A549 treated with GW870086 at 1 μM for 4 hours (cell line): Measurements from ENCODE around the gene ITSN2. TPM values are rescaled to one million over a fixed set of nuclear protein-coding genes. Genes with fewer than 3 reads are reported as not detected.

Source experiments
- total RNA-seq: library from RNA; stranded (reverse); fragments of 200-300 nt; extraction: Qiagen RNA extraction; gene quantifications from 5 replicates; pipeline ENCODE4 v1.2.3, GENCODE V29; 2022; ENCODE audit warnings: low read depth

The ITSN2 gene
- 14.8 to 23.8 TPM (median 19.7 TPM) in 5 replicates for total RNA-seq

DNA sequence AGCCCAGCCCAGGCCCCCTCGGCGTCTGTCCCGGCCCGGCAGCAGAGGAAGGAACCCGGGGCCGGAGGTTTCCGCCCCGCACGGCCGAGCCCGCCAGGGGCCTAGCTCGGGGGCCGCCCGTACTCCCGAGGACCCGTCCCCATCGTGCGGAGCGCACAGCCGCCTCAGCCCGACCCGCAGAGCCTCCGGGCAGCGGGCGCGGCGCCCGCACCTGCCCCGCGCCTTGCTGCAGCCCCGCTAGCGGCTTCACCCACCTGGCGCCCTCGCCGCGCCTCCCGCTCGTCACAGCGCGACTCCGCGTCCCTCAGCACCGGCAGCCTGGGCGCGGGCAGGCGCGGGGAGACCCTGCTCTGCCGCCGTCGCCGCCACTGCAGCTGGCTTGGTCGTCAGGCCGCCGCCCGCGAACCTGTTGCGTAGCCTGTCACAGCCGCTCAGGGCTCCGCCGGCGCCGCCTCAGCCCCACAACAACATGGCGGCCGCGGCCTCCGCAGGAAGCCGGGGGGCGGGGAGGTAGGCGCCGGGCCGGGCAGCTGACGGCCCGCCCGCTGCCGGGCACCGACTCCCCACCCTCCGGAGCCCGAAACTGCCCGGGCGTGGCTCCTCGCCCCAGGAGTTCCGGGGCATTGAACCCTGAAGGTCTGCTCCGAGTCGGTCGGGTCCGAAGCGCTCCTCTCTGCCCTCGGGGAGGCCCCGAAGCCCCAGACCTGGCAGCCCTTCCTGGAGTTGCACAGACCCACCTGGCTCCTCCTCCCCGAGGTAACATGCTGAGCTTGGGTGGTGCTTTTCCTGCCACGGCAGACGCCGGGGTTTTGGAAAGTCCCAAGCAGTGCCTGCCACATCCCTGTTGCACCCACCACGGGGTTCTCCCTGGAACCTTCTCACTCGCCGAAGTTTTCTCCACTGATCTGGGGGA is at the start of gene ITSN2:
Gene ITSN2 (minus strand): TSS at position 487 of the 913 bp plus-strand sequence. CDS start 32,454 bp downstream, outside the sequence.

DNA sequence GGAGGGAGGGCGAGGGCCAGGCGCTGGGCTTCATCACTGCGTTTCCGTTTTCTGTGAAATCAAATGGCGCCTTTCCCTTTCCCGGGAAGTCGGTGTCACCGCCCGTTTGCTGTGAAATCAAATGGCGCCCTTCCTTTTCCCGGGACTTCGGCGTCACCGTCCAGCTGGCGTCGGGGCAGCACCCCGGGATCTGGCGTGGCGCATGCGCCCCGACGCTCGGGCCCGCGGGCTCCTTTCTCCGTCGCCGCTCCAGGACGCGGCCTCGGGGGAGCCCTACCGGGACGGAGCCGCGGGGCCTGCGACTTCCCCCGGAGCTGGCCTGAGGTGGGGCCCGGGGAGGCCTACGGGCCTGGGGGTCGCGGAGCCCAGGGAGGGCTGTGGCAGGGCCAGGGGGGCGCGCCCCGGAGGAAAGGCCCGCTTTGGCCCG is 185.5 kb downstream of the ITSN2 start, which contains the start of gene FAM228A:
Gene FAM228A (plus strand): TSS at position 203 of the 427 bp plus-strand sequence. CDS start 428 bp downstream, outside the sequence.

Other genes starting within 250 kb of the ITSN2 start
- gene PFN4, start 237.2 kb downstream of the ITSN2 start, total RNA-seq: 0.82 to 1.6 TPM (median 1.4 TPM) in 5 replicates
- gene FAM228B, start 237.1 kb downstream of the ITSN2 start, total RNA-seq: 1.8 to 2.9 TPM (median 2.4 TPM) in 5 replicates
- not detected in 5 replicates for gene FAM228A, start 185.5 kb downstream of the ITSN2 start, total RNA-seq
- 6.7 to 11.6 TPM (median 9.7 TPM) in 5 replicates for gene NCOA1, start 130.7 kb upstream of the ITSN2 start, total RNA-seq